Ovary (tissue), 9 donors: ENCODE results near the gene WHRN. TPM values are rescaled to one million over a fixed set of nuclear protein-coding genes. Genes with fewer than 3 reads are reported as not detected.

ENCODE experiments used
- DNase-seq, 5 donors: peaks; one replicate each; pipeline ENCODE4 v3.0.0-alpha.2; 2019 to 2020
- H3K27ac ChIP-seq, 2 donors: fragments of 200-600 bp; one replicate each; pipeline versions ENCODE4 v1.5.1 to v1.8.0; 2019 to 2022
- H3K27me3 ChIP-seq: fragments of 200-600 bp; one replicate; pipeline ENCODE4 v1.8.0; 2022
- H3K36me3 ChIP-seq: fragments of 200-600 bp; sonication (generic); one replicate; pipeline ENCODE4 v1.5.1; 2019
- H3K4me1 ChIP-seq: one replicate; pipeline ENCODE4 v1.8.1; 2013; ENCODE audit warnings: mild to moderate bottlenecking, moderate library complexity; ENCODE audit not compliant: insufficient read depth
- H3K4me3 ChIP-seq: fragments of 200-600 bp; sonication (generic); one replicate; pipeline ENCODE4 v1.5.1; 2017
- H3K9me3 ChIP-seq, 2 donors: fragments of 200-600 bp in 1 of 2; sonication (generic) in 1 of 2; one replicate each; pipeline versions ENCODE4 v1.5.1 to v1.8.1; 2013 to 2019; ENCODE audit warnings: mild to moderate bottlenecking in 1 of 2, moderate library complexity in 1 of 2
- CTCF ChIP-seq, 3 donors: fragments of 450-650 bp in 2 of 3; fragments of 200-600 bp in 1 of 3; IDR thresholded peaks; one replicate each; pipeline versions ENCODE4 v1.5.1 to v1.8.0; 2016 to 2022; ENCODE audit warnings: antibody characterized with exemption in 3 of 3, mild to moderate bottlenecking in 1 of 3
- EP300 ChIP-seq: sonication (generic); formaldehyde crosslinking; IDR thresholded peaks from one replicate; pipeline ENCODE4 v1.6.1; 2017; ENCODE audit warnings: antibody characterized with exemption
- POLR2A ChIP-seq: fragments of 450-650 bp; IDR thresholded peaks from one replicate; pipeline ENCODE4 v1.6.1; 2017; ENCODE audit warnings: antibody characterized with exemption, mild to moderate bottlenecking, moderate library complexity
- WGBS, 3 donors: extraction: QIAGEN DNeasy Blood & Tissue Kit in 1 of 3; methylation state at CpG; one replicate each; pipeline versions ENCODE4 v1.1.5 to v1.1.7; 2013 to 2017; 5-methylcytosine and 5-hydroxymethylcytosine counted together
- intact Hi-C, 4 donors: fragments of 100-400 bp; cut with DNase I; formaldehyde crosslinking; loops; one replicate each; pipeline versions ENCODE4 v1.11.0 to v1.15.1; 2022 to 2023
- polyA plus RNA-seq, 2 donors: library from polyadenylated mRNA; stranded (reverse); fragments of 200-250 nt in 1 of 2; fragments of 350-450 nt in 1 of 2; fragmentation: Illumina TruSeq in 1 of 2; extraction: RNeasy Lipid Tissue Mini Kit (QIAGEN cat#74804) in 1 of 2; gene quantifications; one replicate each; pipeline ENCODE4 v1.2.3, GENCODE V29; 2013 to 2014
- total RNA-seq, 7 donors: library from RNA; depleted of rRNA in 2 of 7; stranded (reverse); fragments of >200 nt in 2 of 7; fragmentation: NEBNext Ultra II Directional in 3 of 7; extraction: Animal tissue kit (Norgen Biotek cat#: 25700) in 3 of 7; gene quantifications; one replicate each; pipeline versions ENCODE4 v1.1.0 to v1.2.4, GENCODE V29; 2016 to 2023
- donor health status: DM: no; HTN: no; CAD: no; lungs with moderate emphysema.
- donor health status: DM: no; HTN: no; CAD: no.
- donor health status: Bipolar disorder and iron deficiency.
- donor health status: DM: yes; HTN: yes; CAD: no.
- donor health status: DM: no; HTN: no; CAD: no.
- donor health status: DM: yes; HTN: yes; CAD: no.

Gene WHRN
- total and polyA plus RNA-seq, 9 donors: 1.7 to 28.5 (median 20.3) TPM

- Histone ChIP-seq H3K4me3 (no peak overlapping the region), H3K9me3 (no peaks in the 10 kb centered on the region), H3K27me3 (no peaks in the 10 kb centered on the region), H3K27ac (no peak overlapping the region), H3K36me3 (no peaks in the 10 kb centered on the region), H3K4me1 (peaks cover 7% of the 10 kb centered on the region)
- DNase-seq: no peak
- 85 to 93% (median 90%) methylated on average over 2 of the region's 2 CpGs for WGBS, 3 donors
- intact Hi-C loops: no loop called here
- TF ChIP-seq POLR2A (no peak), CTCF (IDR thresholded peaks at IDR 0.05) (no peak), EP300 (no peak)
These were observed 56.6 kb downstream of the WHRN start for GRCh38 chr9:114448706-114449105.

GRCh38 chr9:114446672-114447450 lies 58.4 kb downstream of the WHRN start:
- no peaks in the 10 kb centered on the region for H3K36me3 ChIP-seq
- 58 to 61% (median 58%) methylated on average over 8 of the region's 8 CpGs for WGBS, 3 donors
- TF ChIP-seq POLR2A: no peak
- TF ChIP-seq CTCF (IDR thresholded peaks at IDR 0.05): no peak
- TF ChIP-seq EP300: no peak
- H3K27ac ChIP-seq: peak overlapping the region in 1 of 2 donors; percentile 1
- no peak for DNase-seq
- H3K4me1 ChIP-seq: peaks cover 9% of the 10 kb centered on the region
- H3K27me3 ChIP-seq: no peaks in the 10 kb centered on the region
- H3K9me3 ChIP-seq: no peaks in the 10 kb centered on the region
- intact Hi-C loops: no loop called here
- H3K4me3 ChIP-seq: no peak overlapping the region

GRCh38 chr9:114446036-114446435 lies 59.2 kb downstream of the WHRN start:
- Histone ChIP-seq H3K4me3 (no peak overlapping the region), H3K36me3 (no peaks in the 10 kb centered on the region), H3K27me3 (no peaks in the 10 kb centered on the region), H3K27ac (no peak overlapping the region), H3K4me1 (peaks cover 9% of the 10 kb centered on the region), H3K9me3 (no peaks in the 10 kb centered on the region)
- 23 to 30% (median 30%) methylated on average over 4 of the region's 4 CpGs for WGBS, 3 donors
- TF ChIP-seq CTCF (IDR thresholded peaks at IDR 0.05) (no peak), POLR2A (no peak), EP300 (no peak)
- intact Hi-C loops: no loop called here
- no peak for DNase-seq

- Histone ChIP-seq H3K4me1 (peaks cover 9% of the 10 kb centered on the region), H3K9me3 (no peaks in the 10 kb centered on the region), H3K27ac (no peak overlapping the region), H3K27me3 (no peaks in the 10 kb centered on the region), H3K4me3 (no peak overlapping the region), H3K36me3 (no peaks in the 10 kb centered on the region)
- DNase-seq: no peak
- whole genome bisulfite sequencing, 3 donors: 40 to 69% (median 49%) methylated on average over 5 of the region's 5 CpGs
- intact Hi-C loops: no loop called here
- no peak for TF ChIP-seq POLR2A
- no peak for TF ChIP-seq EP300
These were observed 59.7 kb downstream of the WHRN start for GRCh38 chr9:114445616-114446015.

- DNase-seq: no peak
- TF ChIP-seq CTCF (IDR thresholded peaks at IDR 0.05) (no peak), POLR2A (no peak), EP300 (no peak)
- 9 to 18% (median 12%) methylated on average over 1 of the region's 1 CpG for WGBS, 3 donors
- no peaks in the 10 kb centered on the region for H3K9me3 ChIP-seq
- no peak overlapping the region for H3K27ac ChIP-seq
- no peaks in the 10 kb centered on the region for H3K36me3 ChIP-seq
- peaks cover 7% of the 10 kb centered on the region for H3K4me1 ChIP-seq
- H3K4me3 ChIP-seq: no peak overlapping the region
- no peaks in the 10 kb centered on the region for H3K27me3 ChIP-seq
- intact Hi-C loops: no loop called here
These were observed 63.3 kb downstream of the WHRN start for GRCh38 chr9:114442022-114442421.
